ENCODE results near the gene RAB40C.

Gene RAB40C

GRCh38 chr16:658679-659571, 69.1 kb downstream of the RAB40C start:
- POLR2A ChIA-PET = interaction anchor here (0.6 kb wide), 1 partner anchor 76 kb away, joined by 3 read pairs; no protein-coding TSS in a partner anchor
- H3K36me3 ChIP-seq (ENCODE audit: control insufficient read depth in 4 of 4, insufficient read depth in 4 of 4, low read length in 3 of 4) = peaks cover 0 to 49% (median 17%) of the 10 kb centered on the region in 4 experiments
- H3K27me3 ChIP-seq (replicated peaks in 2 of 5; ENCODE audit: control insufficient read depth in 4 of 5, insufficient read depth in 5 of 5, low read length in 4 of 5) = no peaks in the 10 kb centered on the region
- no peak for DNase-seq
- no peak overlapping the region for H3K4me3 ChIP-seq (ENCODE audit: control insufficient read depth in 1 of 7, extremely low read depth in 1 of 7, insufficient read depth in 4 of 7, low read depth in 2 of 7, low read length in 6 of 7)
- no peaks in the 10 kb centered on the region for H3K9me3 ChIP-seq (ENCODE audit: control extremely low read depth in 1 of 5, control insufficient read depth in 4 of 5, insufficient read depth in 2 of 5, low read depth in 1 of 5, low read length in 4 of 5)
- CTCF ChIA-PET = interaction anchor here (0.7 to 2.7 kb wide), 9 partner anchors 9 to 267 kb away, joined by 3 to 16 read pairs (median 3); partner anchors contain the start of genes METTL26 and WDR90
- H3K27ac ChIP-seq (ENCODE audit: insufficient read depth in 1 of 2, low read depth in 1 of 2, low read length in 2 of 2, poor library complexity in 1 of 2, severe bottlenecking in 2 of 2) = no peak overlapping the region
- 98% methylated on average over 32 of the region's 35 CpGs for WGBS (ENCODE audit: insufficient coverage)
- peaks cover 0 to 19% (median 16%) of the 10 kb centered on the region in 4 experiments for H3K4me1 ChIP-seq (ENCODE audit: control extremely low read depth in 1 of 4, control insufficient read depth in 4 of 4, insufficient read depth in 4 of 4, low read length in 3 of 4)

GRCh38 chr16:659618-660017, 69.8 kb downstream of the RAB40C start:
- POLR2A ChIA-PET = interaction anchor here (1.4 kb wide), 1 partner anchor 9 kb away, joined by 3 read pairs; no protein-coding TSS in a partner anchor

GRCh38 chr16:660132-660458, 70.2 kb downstream of the RAB40C start:
- no peak for DNase-seq
- ChIA-PET POLR2A (interaction anchor here (1.1 to 1.4 kb wide), 2 partner anchors 9 to 23 kb away, joined by 3 read pairs; no protein-coding TSS in a partner anchor), CTCF (interaction anchor here (0.7 to 2.7 kb wide), 14 partner anchors 10 to 268 kb away, joined by 3 to 16 read pairs (median 4); partner anchors contain the start of genes METTL26, RHBDL1 and WDR90)
- H3K4me3 ChIP-seq (ENCODE audit: control insufficient read depth in 1 of 7, extremely low read depth in 1 of 7, insufficient read depth in 4 of 7, low read depth in 2 of 7, low read length in 6 of 7) = peak overlapping the region in 4 of 7 experiments; percentile 15 to 74 (median 56)
- WGBS (ENCODE audit: insufficient coverage) = 90% methylated on average over 2 of the region's 6 CpGs
- peaks cover 0 to 44% (median 17%) of the 10 kb centered on the region in 4 experiments for H3K36me3 ChIP-seq (ENCODE audit: control insufficient read depth in 4 of 4, insufficient read depth in 4 of 4, low read length in 3 of 4)
- no peak overlapping the region for H3K27ac ChIP-seq (ENCODE audit: insufficient read depth in 1 of 2, low read depth in 1 of 2, low read length in 2 of 2, poor library complexity in 1 of 2, severe bottlenecking in 2 of 2)
- no peaks in the 10 kb centered on the region for H3K9me3 ChIP-seq (ENCODE audit: control extremely low read depth in 1 of 5, control insufficient read depth in 4 of 5, insufficient read depth in 2 of 5, low read depth in 1 of 5, low read length in 4 of 5)
- H3K27me3 ChIP-seq (replicated peaks in 2 of 5; ENCODE audit: control insufficient read depth in 4 of 5, insufficient read depth in 5 of 5, low read length in 4 of 5) = no peaks in the 10 kb centered on the region
- peaks cover 0 to 19% (median 16%) of the 10 kb centered on the region in 4 experiments for H3K4me1 ChIP-seq (ENCODE audit: control extremely low read depth in 1 of 4, control insufficient read depth in 4 of 4, insufficient read depth in 4 of 4, low read length in 3 of 4)

More at GRCh38 chr16:659618-660017, 69.8 kb downstream of the RAB40C start:
- DNase-seq = no peak
- peaks cover 0 to 19% (median 16%) of the 10 kb centered on the region in 4 experiments for H3K4me1 ChIP-seq (ENCODE audit: control extremely low read depth in 1 of 4, control insufficient read depth in 4 of 4, insufficient read depth in 4 of 4, low read length in 3 of 4)
- CTCF ChIA-PET = interaction anchor here (0.7 to 2.7 kb wide), 13 partner anchors 9 to 268 kb away, joined by 3 to 16 read pairs (median 3); partner anchors contain the start of genes METTL26 and WDR90
- peaks cover 0 to 47% (median 17%) of the 10 kb centered on the region in 4 experiments for H3K36me3 ChIP-seq (ENCODE audit: control insufficient read depth in 4 of 4, insufficient read depth in 4 of 4, low read length in 3 of 4)
- no peaks in the 10 kb centered on the region for H3K27me3 ChIP-seq (replicated peaks in 2 of 5; ENCODE audit: control insufficient read depth in 4 of 5, insufficient read depth in 5 of 5, low read length in 4 of 5)
- H3K4me3 ChIP-seq (ENCODE audit: control insufficient read depth in 1 of 7, extremely low read depth in 1 of 7, insufficient read depth in 4 of 7, low read depth in 2 of 7, low read length in 6 of 7) = no peak overlapping the region
- no peak overlapping the region for H3K27ac ChIP-seq (ENCODE audit: insufficient read depth in 1 of 2, low read depth in 1 of 2, low read length in 2 of 2, poor library complexity in 1 of 2, severe bottlenecking in 2 of 2)
- no peaks in the 10 kb centered on the region for H3K9me3 ChIP-seq (ENCODE audit: control extremely low read depth in 1 of 5, control insufficient read depth in 4 of 5, insufficient read depth in 2 of 5, low read depth in 1 of 5, low read length in 4 of 5)
- WGBS (ENCODE audit: insufficient coverage) = 97% methylated on average over 19 of the region's 20 CpGs

- 19% methylated on average over 25 of the region's 43 CpGs for WGBS (ENCODE audit: insufficient coverage)
- CTCF ChIA-PET = interaction anchor here (0.6 to 2.7 kb wide), 16 partner anchors 10 to 269 kb away, joined by 3 to 16 read pairs (median 4); partner anchors contain the start of genes METTL26, RHBDL1 and WDR90
- Histone ChIP-seq H3K27me3 (replicated peaks in 2 of 5; ENCODE audit: control insufficient read depth in 4 of 5, insufficient read depth in 5 of 5, low read length in 4 of 5) (no peaks in the 10 kb centered on the region), H3K9me3 (ENCODE audit: control extremely low read depth in 1 of 5, control insufficient read depth in 4 of 5, insufficient read depth in 2 of 5, low read depth in 1 of 5, low read length in 4 of 5) (no peaks in the 10 kb centered on the region), H3K36me3 (ENCODE audit: control insufficient read depth in 4 of 4, insufficient read depth in 4 of 4, low read length in 3 of 4) (peaks cover 0 to 38% (median 14%) of the 10 kb centered on the region in 4 experiments), H3K27ac (ENCODE audit: insufficient read depth in 1 of 2, low read depth in 1 of 2, low read length in 2 of 2, poor library complexity in 1 of 2, severe bottlenecking in 2 of 2) (peak overlapping the region in 1 of 2 experiments; percentile 1), H3K4me1 (ENCODE audit: control extremely low read depth in 1 of 4, control insufficient read depth in 4 of 4, insufficient read depth in 4 of 4, low read length in 3 of 4) (peaks cover 0 to 19% (median 16%) of the 10 kb centered on the region in 4 experiments), H3K4me3 (ENCODE audit: control insufficient read depth in 1 of 7, extremely low read depth in 1 of 7, insufficient read depth in 4 of 7, low read depth in 2 of 7, low read length in 6 of 7) (peak overlapping the region in 4 of 7 experiments; percentile 15 to 74 (median 56))
- peak; percentile 83 to 93 (median 90) for DNase-seq
- POLR2A ChIA-PET = interaction anchor here (1.1 to 1.4 kb wide), 2 partner anchors 10 to 24 kb away, joined by 3 read pairs; no protein-coding TSS in a partner anchor
These were observed 70.8 kb downstream of the RAB40C start for GRCh38 chr16:660459-661183.

GRCh38 chr16:661184-661821, 71.4 kb downstream of the RAB40C start:
- Histone ChIP-seq H3K4me1 (ENCODE audit: control extremely low read depth in 1 of 4, control insufficient read depth in 4 of 4, insufficient read depth in 4 of 4, low read length in 3 of 4) (peaks cover 0 to 19% (median 16%) of the 10 kb centered on the region in 4 experiments), H3K27me3 (replicated peaks in 2 of 5; ENCODE audit: control insufficient read depth in 4 of 5, insufficient read depth in 5 of 5, low read length in 4 of 5) (no peaks in the 10 kb centered on the region), H3K36me3 (ENCODE audit: control insufficient read depth in 4 of 4, insufficient read depth in 4 of 4, low read length in 3 of 4) (peaks cover 0 to 36% (median 14%) of the 10 kb centered on the region in 4 experiments), H3K4me3 (ENCODE audit: control insufficient read depth in 1 of 7, extremely low read depth in 1 of 7, insufficient read depth in 4 of 7, low read depth in 2 of 7, low read length in 6 of 7) (peak overlapping the region in 2 of 7 experiments; percentile 26 to 42), H3K9me3 (ENCODE audit: control extremely low read depth in 1 of 5, control insufficient read depth in 4 of 5, insufficient read depth in 2 of 5, low read depth in 1 of 5, low read length in 4 of 5) (no peaks in the 10 kb centered on the region), H3K27ac (ENCODE audit: insufficient read depth in 1 of 2, low read depth in 1 of 2, low read length in 2 of 2, poor library complexity in 1 of 2, severe bottlenecking in 2 of 2) (peak overlapping the region in 1 of 2 experiments; percentile 1)
- POLR2A ChIA-PET = interaction anchor here (1.1 to 1.4 kb wide), 2 partner anchors 11 to 25 kb away, joined by 3 read pairs; no protein-coding TSS in a partner anchor
- CTCF ChIA-PET = interaction anchor here (0.6 to 1.7 kb wide), 10 partner anchors 10 to 86 kb away, joined by 3 to 6 read pairs (median 4); partner anchors contain the start of gene RHBDL1
- no peak for DNase-seq
- 81% methylated on average over 28 of the region's 35 CpGs for WGBS (ENCODE audit: insufficient coverage)

- Histone ChIP-seq H3K27ac (ENCODE audit: insufficient read depth in 1 of 2, low read depth in 1 of 2, low read length in 2 of 2, poor library complexity in 1 of 2, severe bottlenecking in 2 of 2) (no peak overlapping the region), H3K36me3 (ENCODE audit: control insufficient read depth in 4 of 4, insufficient read depth in 4 of 4, low read length in 3 of 4) (peaks cover 0 to 39% (median 12%) of the 10 kb centered on the region in 4 experiments), H3K9me3 (ENCODE audit: control extremely low read depth in 1 of 5, control insufficient read depth in 4 of 5, insufficient read depth in 2 of 5, low read depth in 1 of 5, low read length in 4 of 5) (no peaks in the 10 kb centered on the region), H3K27me3 (replicated peaks in 2 of 5; ENCODE audit: control insufficient read depth in 4 of 5, insufficient read depth in 5 of 5, low read length in 4 of 5) (no peaks in the 10 kb centered on the region), H3K4me1 (ENCODE audit: control extremely low read depth in 1 of 4, control insufficient read depth in 4 of 4, insufficient read depth in 4 of 4, low read length in 3 of 4) (peaks cover 0 to 19% (median 16%) of the 10 kb centered on the region in 4 experiments), H3K4me3 (ENCODE audit: control insufficient read depth in 1 of 7, extremely low read depth in 1 of 7, insufficient read depth in 4 of 7, low read depth in 2 of 7, low read length in 6 of 7) (no peak overlapping the region)
- CTCF ChIA-PET = interaction anchor here (0.8 to 1.7 kb wide), 7 partner anchors 9 to 87 kb away, joined by 3 to 5 read pairs (median 4); no protein-coding TSS in a partner anchor
- WGBS (ENCODE audit: insufficient coverage) = over 99% methylated on average over 19 of the region's 19 CpGs
- POLR2A ChIA-PET = no interaction called here
- DNase-seq = no peak
These were observed 72.2 kb downstream of the RAB40C start for GRCh38 chr16:662095-662494.

Measured in common myeloid progenitor, CD34-positive (primary cell).